Heart right ventricle (tissue), 16 donors: ENCODE data around the gene PYM1. TPM values are rescaled to one million over a fixed set of nuclear protein-coding genes. Genes with fewer than 3 reads are reported as not detected.

Experiments
- ATAC-seq, 8 donors: fragments of 200-7000 bp; cut with Tn5 transposase; one replicate each; pipeline ENCODE4 v1.9.1; 2020; ENCODE audit warnings: mild to moderate bottlenecking in 8 of 8, moderate library complexity in 8 of 8, moderate number of reproducible peaks in 1 of 8
- DNase-seq, 2 donors: peaks; one replicate each; pipeline ENCODE4 v3.0.0-alpha.2; 2020
- H3K27ac ChIP-seq, 10 donors: fragments of 200-600 bp; sonication (generic) in 2 of 10; one replicate each; pipeline versions ENCODE4 v1.5.0 to v1.8.0; 2020 to 2022; ENCODE audit warnings: mild to moderate bottlenecking in 3 of 10
- H3K27me3 ChIP-seq, 7 donors: fragments of 200-600 bp; one replicate each; pipeline ENCODE4 v1.8.0; 2021 to 2022; ENCODE audit warnings: mild to moderate bottlenecking in 2 of 7
- H3K36me3 ChIP-seq, 9 donors: fragments of 200-600 bp; sonication (generic) in 1 of 9; one replicate each; pipeline versions ENCODE4 v1.5.0 to v1.8.0; 2020 to 2022; ENCODE audit warnings: mild to moderate bottlenecking in 2 of 9
- H3K4me1 ChIP-seq, 9 donors: fragments of 200-600 bp; sonication (generic) in 1 of 9; one replicate each; pipeline versions ENCODE4 v1.5.0 to v1.8.0; 2020 to 2022; ENCODE audit warnings: mild to moderate bottlenecking in 4 of 9
- H3K4me3 ChIP-seq, 10 donors: fragments of 200-600 bp; sonication (generic) in 2 of 10; one replicate each; pipeline versions ENCODE4 v1.5.0 to v1.8.0; 2020 to 2022; ENCODE audit warnings: mild to moderate bottlenecking in 7 of 10, moderate library complexity in 2 of 10
- H3K9me3 ChIP-seq, 11 donors: fragments of 200-600 bp in 10 of 11; sonication (generic) in 2 of 11; one replicate each; pipeline versions ENCODE4 v1.5.0 to v1.8.0; 2013 to 2022; ENCODE audit warnings: mild to moderate bottlenecking in 2 of 11, control low read depth in 1 of 11, moderate library complexity in 1 of 11
- CTCF ChIP-seq, 9 donors: fragments of 200-600 bp; sonication (generic) in 2 of 9; IDR thresholded peaks; one replicate each; pipeline versions ENCODE4 v1.5.0 to v1.8.0; 2021 to 2022; ENCODE audit warnings: antibody characterized with exemption in 9 of 9, mild to moderate bottlenecking in 5 of 9, moderate library complexity in 1 of 9
- WGBS, 2 donors: extraction: QIAGEN DNeasy Blood & Tissue Kit; methylation state at CpG; one replicate each; pipeline ENCODE4 v1.1.7; 2013; ENCODE audit warnings: inconsistent platforms in 1 of 2; 5-methylcytosine and 5-hydroxymethylcytosine counted together
- intact Hi-C, 10 donors: fragments of 100-400 bp; cut with DNase I; formaldehyde crosslinking; loops; one replicate each; pipeline versions ENCODE4 v1.11.1 to v1.14.2; 2022
- polyA plus RNA-seq, 2 donors: library from polyadenylated mRNA; stranded (reverse); fragments of 200-250 nt; gene quantifications; one replicate each; pipeline ENCODE4 v1.2.3, GENCODE V29; 2013
- total RNA-seq, 10 donors: library from RNA; stranded (reverse); fragmentation: NEBNext Ultra II Directional in 3 of 10; extraction: Animal tissue kit (Norgen Biotek cat#: 25700) in 3 of 10; gene quantifications; one replicate each; pipeline versions ENCODE4 v1.2.1 to v1.2.4, GENCODE V29; 2021 to 2023
- donor health status: Arrhythmogenic right ventricular cardiomyopathy.
- donor health status: ischemic (EF 13 %, LVEDD 7.1; RV severe dilation, severe dysfunction).
- donor health status: healthy with polysubstance abuse.
- donor health status: DM: no; HTN: yes; CAD: no.
- donor health status: DM: no; HTN: no; CAD: no.
- donor health status: ischemic (EF 25% LVEDD 6.9; RV normal size, moderate dysfunction).
- donor health status: ischemic (EF 25% LVEDD 5.7; RV mildly dilated, moderate dysfunction).
- donor health status: healthy.
- donor health status: DM: yes; HTN: yes; CAD: no.
- donor health status: Ischemic cardiomyopathy.
- donor health status: ischemic (EF 35%, LVEDD 5.7; RV mildly dilated, moderate dysfunction).
- donor health status: nonischemic (EF 11% LVEDD 7.7; RV severe dilation, severe dysfunction).
- donor health status: DM: yes; HTN: yes; CAD: no.
- donor health status: PGD.
- donor health status: ischemic (EF 29% LVEDD 5.4; RV normal size, mild dysfunction).
- donor health status: nonischemic (EF 23%, LVEDD 6.1; RV moderate dilation, normal function).

The PYM1 gene
- total and polyA plus RNA-seq, 12 donors = 10.9 to 48.6 (median 16.8) TPM

- peaks cover 0 to 68% (median 27%) of the 10 kb centered on the region in 9 donors for H3K4me1 ChIP-seq
- intact Hi-C loops = loop anchor here in 6 of 10 donors (2.0 to 10.0 kb wide), 8 partner anchors 97 to 197 kb away; partner anchors contain the start of genes DNAJC14 (in 2 of the 6), GDF11 (in 1 of the 6), ORMDL2 (in 1 of the 6) and RPS26 (in 1 of the 6)
- H3K9me3 ChIP-seq = no peaks in the 10 kb centered on the region
- WGBS, 2 donors = 1% methylated on average over 53 to 56 of the region's 60 CpGs
- H3K4me3 ChIP-seq = peak overlapping the region; percentile 30 to 83 (median 76)
- H3K27me3 ChIP-seq = no peaks in the 10 kb centered on the region
- TF ChIP-seq CTCF (IDR thresholded peaks at IDR 0.05) = no peak
- H3K27ac ChIP-seq = peak overlapping the region; percentile 34 to 99 (median 74)
- H3K36me3 ChIP-seq = peaks cover 0 to 3% (median 0%) of the 10 kb centered on the region in 9 donors
- peak; percentile 36 to 65 (median 60) for ATAC-seq
- DNase-seq = peak; percentile 54 to 70
Observed at GRCh38 chr12:55931780-55932550, 4.3 kb upstream of the PYM1 start.

- ATAC-seq (no peak), DNase-seq (no peak)
- Histone ChIP-seq H3K27ac (peak overlapping the region; percentile 34 to 99 (median 74)), H3K27me3 (no peaks in the 10 kb centered on the region), H3K36me3 (no peaks in the 10 kb centered on the region), H3K4me3 (peak overlapping the region; percentile 30 to 83 (median 76)), H3K4me1 (peaks cover 0 to 69% (median 28%) of the 10 kb centered on the region in 9 donors), H3K9me3 (no peaks in the 10 kb centered on the region)
- TF ChIP-seq CTCF (IDR thresholded peaks at IDR 0.05) = no peak
- WGBS, 2 donors = 19% methylated on average over 10 of the region's 10 CpGs
- intact Hi-C loops = loop anchor here in 6 of 10 donors (2.0 to 10.0 kb wide), 7 partner anchors 97 to 197 kb away; partner anchors contain the start of genes DNAJC14 (in 2 of the 6), GDF11 (in 1 of the 6), ORMDL2 (in 1 of the 6) and RPS26 (in 1 of the 6)
Observed at GRCh38 chr12:55931317-55931779, 3.7 kb upstream of the PYM1 start.

- H3K27me3 ChIP-seq = no peaks in the 10 kb centered on the region
- WGBS, 2 donors = 44% methylated on average over 3 of the region's 3 CpGs
- H3K4me1 ChIP-seq = peaks cover 3 to 74% (median 34%) of the 10 kb centered on the region in 9 donors
- peak within 1 kb of the TSS; percentile 30 to 83 (median 76) for H3K4me3 ChIP-seq
- intact Hi-C loops = loop anchor here in 6 of 10 donors (2.0 to 10.0 kb wide), 7 partner anchors 96 to 196 kb away; partner anchors contain the start of genes DNAJC14 (in 2 of the 6), GDF11 (in 1 of the 6), ORMDL2 (in 1 of the 6) and RPS26 (in 1 of the 6)
- peak within 1 kb of the TSS; percentile 34 to 99 (median 76) for H3K27ac ChIP-seq
- DNase-seq = peak; percentile 18 to 30
- no peaks in the 10 kb centered on the region for H3K9me3 ChIP-seq
- no peak for ATAC-seq
- no peaks in the 10 kb centered on the region for H3K36me3 ChIP-seq
- peak in 8 of 9 donors; percentile 8 to 69 (median 52) for TF ChIP-seq CTCF (IDR thresholded peaks at IDR 0.05)
Observed at GRCh38 chr12:55930771-55931316, 3.1 kb upstream of the PYM1 start, which contains the start of gene DGKA. DGKA (plus strand) TSS chr12:55931162; CDS start chr12:55936504, 5,342 bp downstream.

GRCh38 chr12:55929306-55929791 is 1.7 kb upstream of the PYM1 start:
- ATAC-seq (no peak), DNase-seq (peak; percentile 11 to 24)
- Histone ChIP-seq H3K4me3 (peak overlapping the region in 1 of 10 donors; percentile 8), H3K27ac (peak overlapping the region in 8 of 10 donors; percentile 6 to 99 (median 91)), H3K9me3 (no peaks in the 10 kb centered on the region), H3K4me1 (peaks cover 4 to 68% (median 37%) of the 10 kb centered on the region in 9 donors), H3K27me3 (no peaks in the 10 kb centered on the region), H3K36me3 (peaks cover 0 to 7% (median 0%) of the 10 kb centered on the region in 9 donors)
- WGBS, 2 donors = 56 to 61% methylated on average over 8 of the region's 8 CpGs
- no peak for TF ChIP-seq CTCF (IDR thresholded peaks at IDR 0.05)
- intact Hi-C loops = loop anchor here in 7 of 10 donors (5.0 kb wide), 6 partner anchors 43 to 113 kb away; partner anchors contain the start of genes DNAJC14 (in 2 of the 7), RAB5B (in 1 of the 7) and RPS26 (in 1 of the 7)
